Measurements from ENCODE around the gene BAIAP3. TPM values are rescaled to one million over a fixed set of nuclear protein-coding genes. Genes with fewer than 3 reads are reported as not detected.

The BAIAP3 gene
- total and polyA plus RNA-seq, 2 of the 8 experiments (the other 6 are each of a cell fraction or from before 2014, with no cell fraction given): 2.9 to 6.8 TPM

- TF ChIP-seq POU5F1 (IDR thresholded peaks at IDR 0.05; ENCODE audit: low read depth, low read length) (no peak), BACH1 (IDR thresholded peaks at IDR 0.05; ENCODE audit: low read length) (no peak), SP1 (IDR thresholded peaks at IDR 0.05; ENCODE audit: low read depth, low read length) (no peak), EZH2 (IDR thresholded peaks at IDR 0.05; ENCODE audit: low read depth, low read length, severe bottlenecking) (no peak), NANOG (IDR thresholded peaks at IDR 0.05; ENCODE audit: insufficient read depth, low read depth, low read length, poor library complexity, severe bottlenecking) (no peak), MAX (IDR thresholded peaks at IDR 0.05) (no peak)
Measured at GRCh38 chr16:1387331-1387730, 53.9 kb downstream of the BAIAP3 start (continued).
